Measurements from ENCODE around the gene CMTM4.
"Not testable (repeated sequence)": the region's sequence is repeated elsewhere in the genome, so short reads cannot be mapped to it uniquely, and the experiment has no call there.

Gene CMTM4

DNA sequence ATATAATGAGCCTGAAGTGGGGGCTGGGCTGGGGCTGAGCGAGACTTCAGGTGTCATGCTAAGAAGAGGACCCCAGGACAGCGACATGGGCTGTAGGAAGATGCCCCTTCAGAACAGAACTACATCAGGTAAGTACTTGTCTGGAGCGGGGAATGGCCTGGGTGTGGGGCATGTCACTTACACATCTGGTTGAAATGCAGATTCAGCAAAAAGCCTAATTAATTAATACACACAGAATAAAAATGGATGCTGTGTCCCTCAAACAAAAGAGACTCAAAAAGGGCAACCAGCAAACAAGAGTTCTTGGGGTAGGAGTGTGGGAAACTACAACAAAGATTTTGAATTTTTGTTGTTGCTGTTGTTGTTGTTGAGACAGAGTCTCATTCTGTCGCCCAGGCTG is 105.5 kb downstream of the CMTM4 start:
- DNase-seq, result no peak

DNA sequence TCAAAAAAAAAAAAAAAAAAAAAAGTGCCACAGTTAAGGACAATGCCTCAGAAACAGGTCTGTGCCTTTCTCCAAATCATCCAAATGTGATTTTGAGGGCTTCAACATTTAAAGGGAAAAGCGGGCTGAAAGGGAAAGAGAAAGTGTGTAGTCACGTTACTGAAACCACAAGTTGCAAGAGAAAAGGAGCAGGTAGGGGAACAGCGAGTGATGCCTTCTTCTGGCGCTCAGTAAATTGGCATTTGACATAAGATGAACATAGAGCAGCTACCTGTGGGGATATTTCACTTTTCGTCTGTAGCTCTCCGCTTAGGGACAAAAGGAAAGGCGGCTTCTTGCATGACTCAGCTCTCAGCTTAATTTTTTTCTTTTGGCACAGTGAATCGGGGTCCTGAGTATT is 106.2 kb downstream of the CMTM4 start:
- peak in 1 of 5 donors; percentile 61 for DNase-seq

DNA sequence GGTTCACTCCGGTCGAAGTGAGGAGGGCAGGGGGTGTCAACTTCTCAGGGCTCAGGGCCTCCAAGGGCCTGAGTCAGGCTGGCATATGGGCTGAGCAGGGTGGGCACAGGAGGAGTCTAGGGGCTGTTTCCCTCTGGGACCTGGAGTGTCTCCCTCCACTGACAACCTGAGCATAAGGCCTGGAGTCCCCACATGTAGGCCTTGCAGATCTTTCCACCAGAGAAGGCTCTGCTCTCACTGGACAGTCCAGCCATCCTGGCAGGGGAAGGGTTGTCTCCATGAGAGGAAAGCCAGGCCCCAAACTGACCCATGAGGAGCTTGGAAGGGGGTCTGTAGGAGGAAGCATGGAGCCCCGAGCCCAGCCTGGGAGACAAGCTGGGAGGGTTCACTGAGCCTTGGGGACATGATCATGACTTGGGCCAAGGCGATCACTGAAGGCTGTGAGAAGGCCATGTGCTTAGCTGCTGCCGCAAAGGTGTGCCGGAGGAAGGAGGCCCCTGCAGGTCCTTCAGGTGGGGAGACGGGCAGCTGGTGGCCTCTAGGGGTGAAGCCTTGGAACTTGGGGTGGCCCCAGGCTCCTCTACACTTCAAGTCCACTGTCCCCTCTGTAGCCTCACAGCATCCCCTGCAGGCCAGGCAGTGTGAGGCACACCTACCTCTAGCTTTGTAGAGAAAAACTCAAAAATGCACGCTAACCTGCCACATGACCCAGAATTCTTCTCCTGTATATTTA is 107.4 kb downstream of the CMTM4 start:
- DNase-seq, result peak; percentile 30 to 80 (median 53)

DNA sequence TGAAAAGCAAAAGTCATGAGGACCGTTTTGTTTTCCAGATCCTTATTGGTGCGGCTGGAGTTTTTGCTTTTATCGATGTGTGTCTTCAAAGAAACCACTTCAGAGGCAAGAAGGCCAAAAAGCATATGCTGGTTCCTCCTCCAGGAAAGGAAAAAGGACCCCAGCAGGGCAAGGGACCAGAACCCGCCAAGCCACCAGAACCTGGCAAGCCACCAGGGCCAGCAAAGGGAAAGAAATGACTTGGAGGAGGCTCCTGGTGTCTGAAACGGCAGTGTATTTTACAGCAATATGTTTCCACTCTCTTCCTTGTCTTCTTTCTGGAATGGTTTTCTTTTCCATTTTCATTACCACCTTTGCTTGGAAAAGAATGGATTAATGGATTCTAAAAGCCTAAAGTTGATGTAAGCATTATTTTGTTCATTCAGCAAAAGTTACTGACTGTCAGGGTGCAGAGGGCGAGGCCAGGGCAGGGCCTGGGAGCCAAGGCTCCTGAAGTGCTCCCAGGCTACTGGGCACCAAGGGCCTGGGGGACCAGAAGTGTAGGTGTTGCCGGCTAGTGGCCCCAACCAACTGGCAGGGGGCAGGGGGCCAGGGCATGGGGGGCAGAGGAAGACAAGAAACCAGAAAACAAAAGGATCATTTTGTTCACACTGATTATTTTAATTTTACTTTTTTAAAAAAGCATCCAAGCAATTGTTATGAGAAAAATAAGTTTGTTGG is 108.5 kb downstream of the CMTM4 start:
- DNase-seq, result no peak

DNA sequence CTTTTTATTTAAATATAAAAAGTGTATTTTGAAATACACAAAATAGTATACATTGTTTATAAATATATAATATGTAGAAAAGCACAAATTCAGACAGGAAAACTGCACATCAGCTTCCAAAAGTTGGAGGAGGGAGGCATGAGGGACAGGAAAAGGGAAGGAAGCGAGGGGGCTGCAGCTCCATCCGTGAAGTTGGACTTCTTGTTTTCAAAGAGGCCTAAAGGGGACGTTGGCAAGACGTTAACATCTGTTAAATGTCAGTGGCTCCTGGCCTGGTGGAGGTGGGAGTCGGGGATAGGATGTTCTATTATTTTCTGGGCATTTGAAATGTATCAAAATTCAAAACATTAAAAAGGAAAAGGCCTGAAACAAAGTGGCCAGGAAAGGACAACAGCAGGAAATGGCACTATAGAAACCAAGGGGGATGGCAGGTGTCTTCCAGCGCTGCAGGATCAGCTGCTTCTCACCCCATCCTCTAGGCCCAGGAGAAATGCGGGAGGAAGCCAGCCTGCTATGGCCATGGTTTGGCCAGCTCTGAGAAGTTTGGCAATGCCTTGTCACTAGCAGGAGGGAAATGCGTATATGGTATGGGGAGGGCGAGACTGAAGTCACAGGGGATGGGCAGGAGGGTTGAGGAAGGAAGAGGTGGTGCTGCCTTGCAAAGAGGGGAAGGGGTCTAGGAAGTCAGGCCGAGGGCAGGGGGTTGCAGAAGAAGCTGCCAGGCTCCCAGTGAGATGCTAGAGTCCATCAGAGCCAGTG is 110.9 kb downstream of the CMTM4 start:
- DNase-seq, result no peak

DNA sequence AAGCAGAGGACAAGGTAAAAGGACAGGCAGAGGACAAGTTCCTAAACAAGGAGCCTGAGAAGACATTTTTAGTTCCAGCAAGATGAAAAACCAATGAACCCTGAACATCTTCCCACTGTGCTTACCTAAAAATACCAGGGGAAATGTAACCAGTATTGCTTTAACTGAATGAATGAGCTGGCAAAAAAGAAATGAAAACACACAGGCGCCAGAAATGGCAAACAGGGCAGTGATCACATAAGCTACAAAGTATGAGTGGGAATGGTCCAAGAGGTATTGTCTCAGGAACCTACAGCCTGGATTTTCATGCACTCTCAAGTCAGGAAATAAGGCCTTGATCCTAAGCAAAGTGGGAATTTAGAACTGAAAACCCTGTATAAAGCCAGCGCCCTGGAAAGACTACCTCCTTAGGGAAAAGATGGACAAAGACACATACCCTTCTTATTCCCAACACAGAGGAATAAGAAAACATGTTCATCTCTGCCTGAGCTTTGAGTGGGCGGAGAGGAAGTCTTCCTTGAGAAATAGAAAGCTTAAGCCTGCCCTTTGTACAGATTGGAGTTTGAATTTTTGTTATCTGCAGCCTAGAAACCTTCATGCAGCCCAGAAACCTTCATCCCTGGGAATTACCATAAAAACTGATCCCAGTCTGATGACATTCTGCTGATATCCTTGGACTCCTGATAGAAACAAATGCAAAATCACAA is 115.1 kb downstream of the CMTM4 start:
- DNase-seq, result no peak

DNA sequence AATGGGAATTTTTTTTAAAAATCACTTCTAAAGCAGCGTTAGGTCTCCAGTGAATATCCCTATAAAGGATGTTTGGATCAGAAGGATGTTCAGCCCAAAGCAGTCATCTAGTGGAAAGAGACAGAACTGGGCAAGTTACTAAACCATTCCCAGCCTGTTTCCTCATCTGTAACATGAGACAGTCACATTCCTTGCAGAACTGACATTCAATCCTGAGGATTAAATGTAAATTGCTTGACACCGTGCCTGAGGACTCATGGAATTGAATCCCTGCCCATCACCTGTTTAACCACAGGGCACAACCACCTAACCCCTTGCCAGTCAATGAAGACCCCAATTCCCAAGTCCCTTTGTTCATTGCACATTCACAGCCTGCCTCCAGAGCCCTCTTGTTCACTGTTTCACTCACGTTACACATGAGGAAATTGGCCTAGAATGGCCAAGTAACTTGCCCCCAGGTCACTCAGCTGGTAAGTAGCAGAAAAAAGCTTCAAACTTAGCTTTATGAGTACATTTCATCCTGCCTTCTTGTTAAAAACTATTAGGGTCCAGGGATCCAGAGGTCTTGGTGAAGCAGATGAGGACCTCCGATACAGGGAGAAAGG is 115.8 kb downstream of the CMTM4 start:
- no peak for DNase-seq

DNA sequence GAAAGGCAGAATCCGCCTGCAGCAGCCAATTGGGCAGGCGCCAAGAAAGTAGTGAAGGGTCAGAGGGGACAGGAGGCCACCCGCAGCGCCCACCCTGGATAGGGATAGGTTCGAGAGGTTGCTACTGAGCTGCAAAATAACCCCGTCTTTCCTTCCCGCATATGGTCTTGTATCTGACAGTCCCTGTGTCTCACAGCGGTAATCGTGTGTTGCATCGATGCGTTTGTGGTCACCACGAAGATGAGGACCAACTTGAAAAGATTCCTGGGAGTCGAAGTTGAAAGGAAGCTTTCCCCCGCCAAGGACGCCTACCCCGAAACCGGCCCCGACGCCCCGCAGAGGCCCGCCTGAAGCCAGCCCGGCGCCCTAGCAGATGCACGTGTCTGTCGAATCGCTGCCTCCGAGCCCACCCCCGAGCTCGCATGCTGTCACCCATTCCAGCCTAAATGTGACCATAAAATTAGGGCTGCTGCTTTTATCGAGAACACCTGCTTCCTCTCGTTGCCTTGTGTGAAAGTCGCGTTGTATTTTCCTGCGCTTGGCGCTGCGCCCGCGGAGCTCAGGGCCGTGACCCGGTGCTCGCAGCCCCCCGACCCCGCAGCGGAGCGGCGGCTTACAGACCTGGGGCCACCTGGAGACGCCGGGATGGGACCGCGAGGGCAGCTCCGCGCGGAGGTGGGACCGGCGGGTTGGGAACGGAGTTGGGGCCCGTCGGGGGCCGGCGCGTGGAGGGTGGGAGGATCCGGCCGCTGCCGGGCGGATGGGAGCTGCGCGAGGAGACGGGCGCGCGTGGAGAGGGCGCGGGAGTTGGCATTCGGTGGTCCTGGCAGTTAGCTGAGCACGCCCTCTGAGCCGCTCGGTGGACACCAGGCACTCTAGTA is 117.7 kb downstream of the CMTM4 start, which contains the start of gene CMTM2:
TSS of gene CMTM2 (plus strand) at position 813 of the 881 bp plus-strand sequence. CDS start 145 bp downstream, outside the sequence.
- DNase-seq, result no peak

DNA sequence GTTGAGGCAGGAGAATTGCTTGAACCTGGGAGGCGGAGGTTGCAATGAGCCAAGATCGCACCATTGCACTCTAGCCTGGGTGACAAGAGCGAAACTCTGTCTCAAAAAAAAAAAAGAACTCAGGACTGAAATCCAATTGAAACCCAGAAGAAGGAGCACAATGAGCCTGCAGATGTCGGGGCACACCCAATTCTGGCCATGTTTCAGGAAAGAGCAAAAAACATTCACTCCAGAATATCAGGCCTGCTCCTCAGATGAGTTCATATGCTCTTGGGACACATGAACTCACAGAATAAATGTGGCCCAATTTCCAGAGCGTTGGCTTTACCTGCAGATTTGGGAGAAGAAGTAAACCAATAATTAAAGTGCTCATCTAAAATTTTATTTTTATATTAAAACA is 120.2 kb downstream of the CMTM4 start:
- no peak for DNase-seq

DNA sequence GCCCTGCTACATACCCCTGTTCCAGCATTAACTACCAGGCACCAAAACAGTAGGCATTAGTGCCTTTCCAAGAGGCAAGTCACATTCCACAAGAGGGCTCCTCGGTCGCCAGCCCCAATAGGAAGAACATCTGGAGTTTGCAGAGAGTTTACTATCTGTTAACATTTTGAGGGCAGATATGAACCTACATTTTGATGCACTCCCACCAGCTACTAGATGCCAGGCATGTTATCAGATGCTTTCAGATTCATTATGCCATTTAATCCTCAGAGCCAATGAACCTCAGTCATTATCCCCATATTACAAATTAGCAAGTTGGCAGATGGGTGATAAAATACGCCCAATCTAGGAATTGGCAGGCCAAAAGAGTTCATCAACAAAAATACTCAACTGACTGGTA is 121.5 kb downstream of the CMTM4 start:
- no peak for DNase-seq

DNA sequence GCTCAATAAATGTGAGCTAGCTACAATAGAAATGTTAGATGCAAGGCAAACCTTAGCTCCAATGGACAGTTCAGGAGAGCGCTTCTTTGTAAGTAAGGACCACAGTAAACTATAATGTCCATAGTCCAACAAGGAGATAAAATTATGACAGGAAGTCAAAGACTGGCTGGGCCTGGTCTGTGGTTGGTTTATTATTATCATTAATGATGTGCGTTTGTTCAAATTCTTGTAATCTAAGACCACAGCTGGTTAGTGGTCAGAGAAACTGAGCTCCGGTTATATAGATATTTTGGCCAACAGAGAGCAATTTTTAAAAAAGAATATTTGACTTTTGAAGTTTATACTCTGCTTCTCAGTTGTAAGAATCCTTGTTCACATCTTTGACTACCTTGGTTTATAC is 122.0 kb downstream of the CMTM4 start:
- DNase-seq, result no peak

DNA sequence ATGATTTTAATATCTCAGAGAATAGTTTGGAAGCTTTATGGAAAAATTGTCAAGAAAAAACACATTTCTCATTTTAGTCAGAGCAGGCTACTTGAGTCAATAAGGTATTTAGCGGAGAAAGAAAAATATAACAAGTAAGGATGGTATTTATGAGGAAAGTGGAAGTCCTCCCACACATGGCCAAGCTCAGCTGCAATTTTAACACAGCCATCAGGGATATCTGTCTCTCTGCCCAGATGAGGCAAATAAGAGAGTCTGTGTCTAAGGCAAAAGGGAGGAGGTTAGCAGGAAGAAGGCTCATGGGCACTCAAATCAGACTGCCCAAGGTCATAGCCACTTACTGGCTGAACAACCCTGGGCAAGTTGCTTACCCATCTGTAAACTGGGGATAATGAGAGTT is 122.5 kb downstream of the CMTM4 start:
- DNase-seq, result no peak

DNA sequence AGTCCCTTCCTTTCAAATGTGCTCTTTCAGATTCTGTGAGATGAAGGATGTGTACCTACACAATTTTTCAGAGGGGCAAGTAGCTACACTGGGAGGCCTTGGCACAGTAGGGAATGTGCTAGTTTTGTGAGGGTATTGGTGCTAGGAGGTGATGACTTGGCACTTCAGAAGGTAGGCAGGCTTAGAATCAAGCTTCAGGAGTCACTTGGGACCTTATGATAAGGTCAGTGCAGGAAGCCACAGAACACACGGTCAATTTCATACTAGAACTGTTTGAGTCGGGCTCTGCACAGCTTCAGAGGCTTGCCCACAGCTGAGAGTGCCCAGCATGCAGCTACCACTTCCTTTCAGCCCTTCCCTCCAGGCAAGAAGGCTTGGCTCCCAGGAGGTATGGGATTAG is 124.2 kb downstream of the CMTM4 start:
- DNase-seq, result no peak

DNA sequence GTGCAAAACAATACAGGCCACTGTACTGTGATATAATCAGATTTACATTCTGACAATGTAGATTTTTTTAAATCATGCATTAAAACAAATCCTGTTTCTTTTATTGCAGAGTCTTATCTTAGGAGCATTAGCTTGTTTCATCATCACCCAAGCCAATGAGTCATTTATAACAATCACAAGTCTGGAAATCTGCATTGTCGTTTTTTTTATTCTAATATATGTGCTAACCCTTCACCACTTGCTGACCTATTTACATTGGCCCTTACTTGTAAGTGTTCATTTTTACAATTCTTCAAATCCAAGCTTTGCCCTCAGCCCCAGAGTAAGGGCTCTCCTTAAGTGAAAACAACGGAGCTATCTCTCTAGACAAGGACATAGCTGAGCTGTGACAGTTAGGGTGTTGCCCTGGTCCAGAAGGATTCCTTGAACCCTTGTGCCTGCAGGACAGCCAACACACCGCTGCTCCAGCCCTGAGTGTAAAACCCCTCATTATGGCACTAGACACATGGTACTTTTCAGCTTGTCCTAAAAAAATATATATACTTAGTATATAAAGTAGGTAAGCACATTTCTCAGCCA is 126.6 kb downstream of the CMTM4 start:
- DNase-seq, result no peak

DNA sequence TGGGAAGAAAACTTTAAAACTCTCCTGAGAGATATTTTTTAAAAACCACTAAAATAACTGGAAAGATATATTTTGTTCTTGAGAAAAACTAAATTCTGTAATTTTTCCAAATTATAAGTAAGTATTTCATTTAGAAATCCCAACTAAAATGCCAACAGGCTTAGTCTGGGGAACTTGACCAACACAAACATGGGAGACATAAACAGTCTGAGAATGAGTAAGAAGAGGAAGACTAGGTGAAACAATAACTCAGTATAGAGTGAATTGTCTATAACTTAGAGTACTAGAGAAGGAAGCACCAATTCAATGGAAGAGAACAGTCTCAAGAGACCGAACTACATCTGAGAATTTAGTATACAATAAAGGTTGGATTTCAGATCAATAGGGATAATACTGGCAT is 127.4 kb downstream of the CMTM4 start:
- DNase-seq, result no peak

DNA sequence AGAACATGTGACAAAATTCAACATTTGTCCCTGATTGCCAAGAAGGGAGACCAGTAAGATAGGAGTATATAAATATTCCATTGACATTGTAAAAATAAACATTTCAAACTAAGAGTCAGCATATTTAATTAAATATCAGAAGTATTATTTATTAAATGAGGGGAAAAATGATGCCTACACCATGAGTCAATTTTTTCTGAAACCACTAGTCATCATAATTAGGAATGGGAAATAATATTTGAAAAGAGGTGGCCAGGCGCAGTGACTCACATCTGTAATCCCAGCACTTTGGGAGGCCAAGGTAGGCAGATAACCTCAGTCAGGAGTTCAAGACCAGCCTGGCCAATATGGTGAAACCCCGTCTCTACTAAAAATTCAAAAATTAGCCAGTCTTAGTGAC is 128.2 kb downstream of the CMTM4 start:
- DNase-seq, result no peak

DNA sequence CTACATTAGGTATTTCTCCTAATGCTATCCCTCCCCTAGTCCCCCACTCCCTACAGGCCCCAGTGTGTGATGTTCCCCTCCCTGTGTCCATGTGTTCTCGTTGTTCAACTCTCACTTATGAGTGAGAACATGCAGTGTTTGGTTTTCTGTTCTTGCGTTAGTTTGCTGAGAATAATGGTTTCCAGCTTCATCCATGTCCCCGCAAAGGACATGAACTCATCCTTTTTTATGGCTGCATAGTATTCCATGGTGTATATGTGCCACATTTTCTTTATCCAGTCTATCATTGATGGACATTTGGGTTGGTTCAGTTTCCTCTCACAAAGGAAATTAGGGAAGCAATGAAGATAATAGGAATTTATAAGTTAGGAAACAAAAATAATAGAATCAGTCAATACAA is 129.3 kb downstream of the CMTM4 start:
- not testable (repeated sequence) for DNase-seq

DNA sequence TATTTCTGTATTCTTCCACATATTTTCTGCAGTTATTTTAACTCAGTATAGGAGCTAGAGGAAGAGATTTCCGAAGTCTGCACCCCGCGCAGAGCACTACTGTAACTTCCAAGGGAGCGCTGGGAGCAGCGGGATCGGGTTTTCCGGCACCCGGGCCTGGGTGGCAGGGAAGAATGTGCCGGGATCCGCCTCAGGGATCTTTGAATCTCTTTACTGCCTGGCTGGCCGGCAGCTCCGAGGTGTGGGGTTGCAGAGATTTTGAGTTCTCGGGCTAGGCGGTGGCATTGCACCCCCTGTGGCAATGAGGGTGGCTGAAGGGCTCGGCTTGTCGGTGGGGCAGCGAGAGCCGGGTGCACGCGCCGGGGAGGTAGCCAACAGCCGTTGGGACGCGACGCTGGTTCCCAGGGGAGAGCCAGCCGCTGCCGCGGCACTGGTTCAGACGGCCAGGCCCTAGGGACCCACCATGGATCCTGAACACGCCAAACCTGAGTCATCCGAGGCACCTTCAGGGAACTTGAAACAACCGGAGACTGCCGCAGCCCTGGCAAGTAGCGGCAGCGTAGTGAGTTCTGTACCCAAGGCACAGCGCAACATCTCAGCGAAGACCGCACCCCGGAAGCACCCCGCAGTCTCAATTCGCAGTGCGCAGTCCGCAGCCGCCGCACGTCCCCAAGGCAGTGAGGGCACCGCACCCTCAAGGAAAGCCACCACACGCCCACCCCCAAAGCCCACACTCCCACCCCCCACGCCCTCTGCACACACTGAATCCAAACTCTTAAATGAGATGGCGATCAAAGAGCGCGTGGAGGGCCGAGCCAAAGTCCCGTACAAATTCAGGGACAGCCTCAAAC is 130.3 kb downstream of the CMTM4 start, which contains the start of gene CMTM1:
TSS of gene CMTM1 (plus strand) at position 389 of the 851 bp plus-strand sequence. CDS start at position 464, 75 bp downstream.
- no peak for DNase-seq

All from T-helper 1 cell (primary cell).